CMK (cell line): Measurements from ENCODE around the gene KCNIP1.

Experiments used
- DNase-seq: peaks from one replicate; pipeline ENCODE4 v3.0.0-alpha.2; 2010; ENCODE audit warnings: low read depth

The KCNIP1 gene

DNA sequence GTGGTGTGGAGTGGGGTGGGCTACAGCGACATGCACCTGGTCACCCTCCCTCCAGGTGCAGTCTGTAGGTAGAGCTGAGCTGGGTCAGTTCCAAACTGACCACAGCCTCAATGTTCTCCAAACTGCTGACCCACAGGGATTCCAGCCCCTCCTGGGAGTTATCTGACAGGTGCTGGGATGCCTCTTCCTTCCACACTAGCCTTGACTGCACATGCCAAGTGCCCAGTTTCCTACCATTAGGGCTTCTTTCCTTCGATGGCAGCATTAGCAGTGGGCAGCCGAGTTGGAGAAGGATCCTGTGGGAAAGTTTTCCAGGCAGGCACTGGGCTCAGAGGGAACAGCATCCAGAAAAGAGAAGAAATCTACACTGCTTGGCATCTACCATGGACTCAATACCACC, 215.7 kb downstream of the KCNIP1 start:
- DNase-seq = no peak

DNA sequence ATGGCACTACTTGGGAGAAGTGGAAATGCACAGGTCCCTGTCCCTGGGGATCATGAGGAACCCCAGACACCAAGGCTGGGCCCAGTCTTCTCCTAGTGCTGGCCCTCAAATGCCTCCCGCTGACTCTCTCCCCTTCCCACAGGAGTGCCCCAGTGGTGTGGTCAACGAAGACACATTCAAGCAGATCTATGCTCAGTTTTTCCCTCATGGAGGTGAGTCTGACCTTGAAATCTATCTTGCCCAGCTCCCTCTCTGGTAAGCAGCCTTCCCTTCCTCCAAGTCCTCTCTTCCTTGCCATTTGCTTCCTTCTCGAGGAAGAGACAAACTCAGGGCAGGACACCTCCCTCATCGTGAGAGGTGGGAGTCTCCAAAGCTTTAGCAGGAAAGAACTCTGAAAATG, 216.4 kb downstream of the KCNIP1 start:
- no peak for DNase-seq

DNA sequence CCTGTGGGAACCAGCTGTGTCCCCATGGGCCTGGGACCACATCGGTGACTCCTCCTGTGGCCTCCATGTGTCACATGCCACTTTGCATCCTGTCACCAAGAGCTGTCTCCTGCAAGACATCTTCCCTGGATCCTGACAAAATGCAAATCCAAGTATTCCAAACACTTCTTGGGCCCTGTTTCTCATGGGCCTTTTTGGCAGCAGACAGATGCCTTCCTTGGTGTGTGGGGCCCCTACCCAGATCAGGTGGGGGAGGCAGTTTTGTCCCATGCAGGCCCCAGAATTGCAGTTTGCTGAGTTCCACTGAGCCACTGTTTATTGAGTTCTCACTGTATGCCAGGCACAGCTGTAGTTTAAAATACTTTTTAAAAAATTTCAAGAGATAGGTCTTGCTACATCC, 217.2 kb downstream of the KCNIP1 start:
- DNase-seq = no peak

DNA sequence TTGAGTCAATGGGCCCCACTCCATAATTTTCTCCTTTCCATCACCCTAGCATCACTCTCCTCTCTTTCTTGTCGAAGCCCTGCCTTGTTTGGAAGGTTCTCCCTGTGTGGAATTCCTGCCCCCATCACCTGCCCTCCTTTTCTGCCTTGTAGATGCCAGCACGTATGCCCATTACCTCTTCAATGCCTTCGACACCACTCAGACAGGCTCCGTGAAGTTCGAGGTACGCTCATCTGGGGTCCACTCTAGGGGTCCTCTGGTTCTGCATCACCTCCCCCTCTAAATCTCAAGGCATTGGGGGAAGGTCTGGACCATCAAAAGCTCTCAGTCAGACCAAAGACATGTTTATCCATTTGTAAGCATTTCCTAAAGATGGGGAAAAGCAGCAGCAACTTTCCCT, 217.9 kb downstream of the KCNIP1 start:
- DNase-seq = no peak

DNA sequence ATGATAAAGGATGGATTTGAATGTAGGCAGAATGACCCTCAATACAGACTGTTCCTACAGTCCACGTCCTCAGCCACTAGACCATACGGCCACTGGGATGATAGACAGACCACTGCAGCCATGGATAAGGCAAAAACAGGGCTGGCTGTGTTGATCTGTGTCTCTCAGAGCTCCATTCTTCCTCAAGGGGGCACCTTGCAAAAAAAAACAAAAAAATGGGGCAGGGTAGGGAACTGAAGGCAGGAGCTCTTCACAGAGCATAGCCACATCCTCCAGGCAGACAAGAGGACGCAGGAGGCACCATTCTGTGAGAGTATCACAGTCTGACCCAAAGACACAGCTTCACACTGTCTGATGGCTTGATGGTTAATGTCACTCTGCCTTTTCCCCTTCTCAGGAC, 218.5 kb downstream of the KCNIP1 start:
- DNase-seq = no peak

DNA sequence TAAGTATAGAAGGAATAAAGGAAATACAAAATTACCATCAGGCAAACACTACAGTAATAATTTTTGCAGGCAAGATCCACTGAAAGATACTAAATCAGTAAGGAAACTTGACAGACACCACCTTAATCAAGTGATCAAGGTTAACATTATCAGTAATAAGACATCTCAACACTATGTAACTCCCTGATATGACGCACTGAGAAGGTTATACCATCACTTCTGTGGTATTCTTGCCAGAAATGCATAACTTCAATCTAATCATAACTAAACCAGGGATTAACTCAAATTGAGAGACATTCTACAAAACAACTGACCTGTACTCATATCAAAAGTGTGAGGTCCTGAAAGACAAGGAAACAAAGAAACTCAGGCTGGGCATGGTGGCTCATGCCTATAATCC, 227.2 kb downstream of the KCNIP1 start:
- DNase-seq = no peak

DNA sequence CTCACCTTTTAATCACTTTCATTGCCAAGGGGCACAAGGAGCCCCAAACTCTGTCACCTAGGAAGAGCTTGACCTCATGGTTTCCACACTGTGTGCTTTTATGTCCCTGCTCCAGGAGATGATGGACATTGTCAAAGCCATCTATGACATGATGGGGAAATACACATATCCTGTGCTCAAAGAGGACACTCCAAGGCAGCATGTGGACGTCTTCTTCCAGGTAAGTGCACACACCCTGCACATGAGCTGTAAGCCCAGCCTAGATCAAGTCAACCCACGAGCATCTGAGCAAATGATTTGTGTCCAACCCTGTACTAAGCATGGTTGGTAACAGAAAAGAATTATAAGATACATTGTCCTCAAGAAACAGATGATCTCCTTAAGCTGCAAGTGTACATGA, 228.9 kb downstream of the KCNIP1 start:
- no peak for DNase-seq

DNA sequence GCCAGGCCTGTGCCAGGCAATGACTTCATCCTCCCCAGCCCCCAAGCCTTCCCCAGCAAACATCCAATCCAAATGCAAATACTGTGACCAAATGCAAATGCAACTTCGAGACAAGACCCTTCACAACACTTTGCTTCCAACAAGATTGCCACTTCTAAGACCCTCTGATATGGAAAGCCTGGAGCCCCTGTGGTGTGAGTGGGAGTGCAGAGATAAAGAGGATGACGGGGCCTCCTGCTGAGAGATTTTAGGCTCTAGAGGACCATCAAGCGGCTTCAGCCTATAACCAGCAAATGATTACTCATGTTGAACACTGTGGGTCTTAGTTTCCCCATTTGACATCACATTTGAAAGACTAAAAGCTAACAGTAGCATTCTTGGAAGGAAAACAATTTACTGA, 233.1 kb downstream of the KCNIP1 start:
- no peak for DNase-seq

DNA sequence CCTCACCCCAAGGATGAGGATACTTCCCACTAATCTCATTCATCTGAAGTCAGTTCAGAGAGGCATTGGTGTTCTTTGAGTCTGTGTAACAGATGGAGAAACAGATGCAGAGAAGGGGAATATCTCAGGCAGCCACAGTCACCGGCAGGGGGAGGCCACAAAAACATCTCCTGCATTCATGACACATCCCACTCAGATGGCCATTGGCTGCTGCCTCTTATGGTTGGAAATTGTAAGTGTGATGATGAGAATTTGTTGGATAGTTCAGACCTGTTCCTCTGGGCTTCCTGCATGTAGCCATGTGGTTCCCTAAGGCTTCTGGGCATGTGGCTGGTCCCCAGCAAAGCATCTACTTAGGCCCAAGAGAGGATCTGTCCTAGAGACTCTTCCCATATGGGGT, 233.8 kb downstream of the KCNIP1 start:
- no peak for DNase-seq

DNA sequence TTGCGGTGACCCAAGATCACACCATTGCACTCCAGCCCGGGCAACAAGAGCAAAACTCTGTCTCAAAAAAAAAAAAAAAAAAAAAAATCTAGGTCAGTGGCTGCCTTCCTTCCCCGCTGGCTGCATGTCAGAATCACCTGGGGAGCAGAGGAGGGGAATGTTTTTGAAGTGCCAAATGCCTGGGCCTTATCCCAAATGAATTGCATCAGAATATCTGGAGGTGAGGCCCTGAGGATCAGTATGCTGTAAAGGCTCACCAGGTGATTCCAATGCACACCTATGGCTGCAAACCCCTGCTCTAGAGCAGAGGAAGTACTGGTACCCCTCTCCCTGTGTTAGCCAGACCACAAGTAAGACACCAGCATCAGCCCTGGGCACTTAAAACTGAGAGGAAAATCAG, 235.0 kb downstream of the KCNIP1 start:
- DNase-seq = no peak

DNA sequence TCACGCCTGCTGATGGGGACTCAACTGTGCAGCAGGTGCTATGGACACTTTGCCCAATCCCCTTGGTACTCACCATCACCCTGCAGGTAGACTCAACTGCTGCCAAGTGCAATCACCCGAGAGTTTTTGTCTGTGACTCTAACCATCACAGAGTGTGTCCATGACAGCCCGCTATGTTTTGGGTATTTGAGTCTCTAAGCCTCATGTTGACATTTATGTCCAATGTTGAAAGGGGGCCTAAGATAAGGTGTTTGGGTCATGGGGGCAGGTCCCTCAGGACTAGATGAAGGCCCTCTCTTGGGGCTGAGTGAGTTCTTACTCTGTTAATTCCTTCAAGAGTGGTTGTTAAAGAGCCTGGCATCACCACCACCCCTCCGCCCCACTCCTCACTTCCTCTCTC, 235.6 kb downstream of the KCNIP1 start:
- DNase-seq = no peak

DNA sequence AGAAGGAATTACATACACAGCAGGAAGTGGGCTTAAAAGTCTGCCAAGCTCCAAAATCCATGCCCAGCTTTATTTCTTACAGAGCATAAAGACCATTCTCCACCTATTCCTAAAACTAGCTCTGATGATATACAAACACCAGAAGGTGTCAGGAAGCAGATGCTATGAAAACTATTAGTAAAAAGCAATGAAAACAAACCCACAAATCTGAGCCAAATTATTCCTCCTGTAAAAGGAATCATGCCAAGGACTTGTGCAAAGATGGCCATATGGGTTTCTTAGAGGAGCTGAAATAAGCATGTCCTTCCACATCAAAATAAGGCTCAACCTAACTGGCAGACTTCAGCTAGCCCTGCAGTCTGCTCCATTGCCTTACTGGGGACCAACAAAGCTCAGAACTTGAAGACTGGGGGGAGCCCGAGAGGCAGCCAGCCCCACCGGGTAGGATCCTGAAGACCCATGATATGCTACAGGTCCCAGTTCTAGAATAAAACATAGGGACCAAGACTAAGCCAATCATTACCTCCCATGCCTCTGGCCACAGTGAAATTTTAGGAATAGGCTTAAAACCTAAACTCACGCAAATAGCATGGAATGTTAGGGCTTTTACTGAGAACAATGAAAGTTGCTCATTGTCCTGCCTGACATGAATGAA, 236.9 kb downstream of the KCNIP1 start:
- no peak for DNase-seq

DNA sequence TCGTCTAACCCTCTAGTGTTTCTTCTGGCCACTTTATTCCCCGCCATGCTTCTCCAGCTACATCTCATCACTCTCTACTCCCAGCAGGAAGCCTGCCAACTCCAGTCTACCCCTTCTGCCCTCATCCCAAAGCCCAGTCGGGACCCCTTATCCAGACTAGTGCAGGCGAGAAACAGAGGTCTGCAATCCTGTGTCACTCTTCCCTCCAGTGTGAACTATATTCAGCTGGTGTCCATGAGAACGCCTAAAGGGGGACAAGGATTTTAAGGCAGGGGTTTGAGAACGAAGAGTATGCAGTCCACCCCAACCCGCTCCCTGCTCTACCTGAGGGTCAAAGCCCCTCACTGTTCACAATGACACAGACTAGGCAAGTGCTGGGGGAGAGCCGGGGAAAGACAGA, 238.0 kb downstream of the KCNIP1 start:
- no peak for DNase-seq

DNA sequence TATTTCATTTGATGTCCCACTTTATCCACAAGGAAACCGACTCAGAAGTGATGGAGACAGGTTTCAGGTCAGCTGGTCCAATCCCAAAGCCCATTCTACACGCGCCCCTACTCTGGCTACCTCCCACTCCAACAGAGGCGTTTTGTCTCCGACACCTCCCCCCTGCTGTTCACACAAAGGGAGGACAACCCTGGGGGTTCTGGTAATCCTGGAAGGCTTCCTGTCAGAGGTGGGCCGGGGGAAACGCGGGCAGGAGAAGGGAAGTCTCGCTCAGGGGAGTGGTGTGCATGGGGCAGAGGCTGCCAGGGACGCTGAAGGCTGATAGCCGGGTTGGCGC, 240.0 kb downstream of the KCNIP1 start:
- no peak for DNase-seq

DNA sequence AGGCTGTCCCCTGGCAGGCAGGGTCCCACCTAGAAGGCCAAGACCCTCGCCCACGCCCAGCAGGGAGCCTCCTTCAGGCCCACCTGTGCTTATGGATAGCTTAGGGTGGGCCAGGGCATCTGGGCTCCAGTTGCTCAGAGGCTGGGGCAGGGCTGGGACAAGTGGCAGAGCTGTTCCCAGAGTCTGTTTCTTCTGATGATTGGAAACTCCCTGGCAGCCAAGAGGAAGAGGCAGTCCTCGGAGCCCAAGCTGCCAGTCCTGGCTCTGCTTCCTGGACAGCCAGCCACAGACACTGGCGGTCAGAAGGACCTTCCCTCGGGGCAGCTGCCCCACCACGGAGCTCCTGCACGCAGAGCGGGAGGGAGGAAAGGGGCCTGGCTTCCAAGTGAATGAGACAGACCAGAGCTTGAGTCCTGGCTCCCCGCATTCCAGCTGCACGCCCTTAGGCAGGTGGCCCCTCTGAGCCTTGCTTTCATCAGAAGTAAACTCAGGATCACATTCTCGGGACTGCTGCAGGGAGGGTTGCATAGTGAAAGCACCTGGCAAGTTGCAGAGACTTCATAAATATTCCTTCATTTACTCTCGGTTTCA, 241.8 kb downstream of the KCNIP1 start:
- no peak for DNase-seq

DNA sequence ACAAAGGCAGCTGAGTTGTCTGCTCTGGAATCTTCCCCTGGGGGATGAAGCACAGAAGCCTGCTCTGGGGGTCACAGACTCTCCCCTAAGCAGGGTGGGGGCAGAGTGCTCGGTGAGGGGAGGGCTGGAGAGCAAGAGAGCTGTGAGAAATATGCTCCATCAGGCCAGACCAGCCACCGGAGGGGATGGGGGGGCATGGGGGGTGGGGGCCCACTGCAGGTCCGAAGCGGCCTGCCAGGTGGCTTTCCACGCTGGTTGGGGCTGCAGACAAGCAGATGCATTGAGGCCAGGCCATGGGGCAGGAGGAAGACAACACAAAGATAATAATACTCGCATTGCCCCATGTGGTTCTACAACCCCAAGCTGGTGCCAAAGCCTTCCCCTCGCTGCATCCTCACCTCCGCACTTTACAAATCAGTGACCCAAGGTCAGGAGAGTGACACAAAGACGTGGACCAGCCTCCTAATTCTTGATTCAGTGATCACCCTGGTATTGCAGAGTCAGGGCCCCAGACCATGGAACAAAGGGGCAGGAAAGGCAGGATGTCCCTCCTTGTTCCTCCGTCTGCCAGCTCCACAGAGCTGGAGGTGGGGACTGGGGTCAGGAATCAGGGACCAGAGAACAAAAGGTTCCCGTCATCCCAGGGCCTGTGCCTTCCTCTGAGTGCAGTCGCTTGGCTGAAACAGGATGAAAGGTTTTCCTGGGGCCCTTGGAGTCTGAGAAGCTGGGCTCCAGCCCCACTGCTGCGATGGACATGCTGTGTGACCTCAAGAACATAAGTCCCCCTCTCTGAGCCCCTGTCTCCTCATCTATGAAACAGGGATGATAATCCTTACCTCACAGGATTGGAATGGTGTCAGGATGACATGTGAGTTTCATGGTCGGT, 242.5 kb downstream of the KCNIP1 start:
- no peak for DNase-seq

DNA sequence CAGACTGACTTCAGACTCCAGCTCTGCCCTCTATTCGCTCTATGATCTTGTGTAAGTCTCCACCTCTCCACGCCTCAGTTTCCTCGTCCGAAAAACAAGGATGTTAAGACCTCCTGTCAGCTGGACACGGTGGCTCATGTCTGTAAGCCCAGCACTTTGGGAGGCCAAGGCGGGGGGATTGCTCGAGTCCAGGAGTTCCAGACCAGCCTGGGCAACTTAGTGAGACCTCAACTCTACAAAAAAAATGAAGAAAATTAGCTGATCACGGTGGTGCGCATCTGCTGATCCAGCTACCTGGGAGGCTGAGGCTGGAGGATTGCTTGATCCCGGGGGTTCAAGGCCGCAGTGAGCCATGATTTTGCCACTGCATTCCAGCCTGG, 243.1 kb downstream of the KCNIP1 start:
- DNase-seq = no peak

DNA sequence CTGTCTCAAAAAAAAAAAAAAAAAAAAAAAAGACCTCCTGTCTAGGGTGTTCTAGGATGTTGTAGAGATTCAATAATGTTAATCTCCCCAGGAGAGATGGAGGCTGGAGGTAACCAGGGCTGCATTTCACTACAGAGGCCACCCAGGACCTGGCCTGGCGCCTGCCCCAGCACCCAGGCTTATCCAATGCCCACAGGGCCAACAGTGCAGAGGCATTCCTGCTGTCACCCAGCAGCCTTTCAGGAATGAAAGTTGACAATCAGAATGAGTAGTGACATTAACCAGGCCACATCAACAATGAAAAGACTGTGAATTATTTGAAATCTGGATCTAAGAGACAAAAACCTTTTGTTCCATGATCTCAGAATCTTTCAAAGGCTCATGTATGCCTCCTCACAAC, 243.5 kb downstream of the KCNIP1 start:
- DNase-seq = no peak

DNA sequence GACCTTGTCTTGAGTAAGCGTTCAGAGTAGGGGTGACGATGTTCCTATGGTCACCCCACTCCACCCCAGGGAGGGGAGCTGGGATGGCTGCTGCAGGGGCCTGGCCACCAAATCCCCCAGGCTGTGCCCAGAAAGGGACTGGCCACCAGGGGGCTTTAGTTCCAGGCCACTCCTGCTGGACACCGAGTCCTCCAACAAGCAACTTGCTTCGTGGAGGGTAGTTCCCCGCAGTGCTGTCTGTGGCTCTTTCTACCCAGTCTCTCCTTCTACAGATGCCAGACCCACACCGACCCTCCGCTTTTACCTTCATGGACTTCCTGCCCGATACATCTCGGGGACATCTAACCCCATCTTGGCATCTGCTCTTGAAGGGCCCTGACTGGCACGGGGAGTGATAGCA, 244.0 kb downstream of the KCNIP1 start:
- no peak for DNase-seq

DNA sequence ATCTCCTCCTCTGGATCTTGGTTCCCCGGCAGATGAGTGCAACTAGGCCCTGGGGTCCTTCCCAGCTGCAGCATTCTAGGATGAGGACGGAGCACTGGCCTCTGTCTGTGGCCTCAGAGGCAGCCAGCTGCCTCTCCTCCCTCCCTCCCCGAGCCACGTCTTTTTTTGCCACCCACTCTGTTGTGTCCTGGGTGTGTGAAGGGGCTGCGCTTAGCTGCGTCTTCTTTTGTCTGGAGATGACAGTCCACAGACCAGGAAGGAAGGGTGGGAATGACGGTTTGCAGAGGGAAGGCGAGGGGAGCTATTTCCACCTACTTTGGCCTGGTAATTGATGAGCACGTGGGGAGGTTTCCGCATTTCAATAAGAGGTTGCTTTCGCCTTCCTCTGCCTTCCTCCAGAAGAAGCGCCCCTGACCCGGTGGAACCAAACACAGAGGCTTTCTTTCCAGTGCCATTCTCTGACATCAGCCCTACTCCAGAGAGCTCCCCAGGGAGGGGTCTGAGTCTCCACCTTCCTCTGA, 245.2 kb downstream of the KCNIP1 start:
- no peak for DNase-seq

DNA sequence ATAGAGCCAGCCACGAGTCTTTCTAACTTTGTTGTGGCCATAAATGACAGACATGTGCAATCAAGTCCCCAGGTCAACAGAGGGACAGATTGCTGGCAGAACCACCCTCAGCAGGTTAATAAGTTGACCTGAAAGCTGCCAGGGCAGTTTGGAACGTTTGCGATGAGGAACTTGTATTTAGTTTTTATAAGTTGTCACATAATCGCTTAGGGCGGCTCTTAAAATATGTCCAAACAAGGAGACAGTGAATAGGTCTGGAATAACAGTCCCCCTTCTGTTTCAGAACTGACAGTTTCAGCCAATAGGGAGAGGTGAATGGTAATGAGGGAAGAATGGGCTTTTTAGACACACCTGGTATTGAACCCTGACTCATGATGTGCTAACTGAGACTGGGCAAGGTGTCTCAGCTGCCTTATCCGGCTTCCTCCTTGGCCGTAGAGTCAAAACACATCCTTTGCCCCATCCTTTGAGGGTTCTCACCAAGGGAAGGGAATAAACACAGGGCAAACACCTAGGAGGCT, 246.2 kb downstream of the KCNIP1 start:
- no peak for DNase-seq

DNA sequence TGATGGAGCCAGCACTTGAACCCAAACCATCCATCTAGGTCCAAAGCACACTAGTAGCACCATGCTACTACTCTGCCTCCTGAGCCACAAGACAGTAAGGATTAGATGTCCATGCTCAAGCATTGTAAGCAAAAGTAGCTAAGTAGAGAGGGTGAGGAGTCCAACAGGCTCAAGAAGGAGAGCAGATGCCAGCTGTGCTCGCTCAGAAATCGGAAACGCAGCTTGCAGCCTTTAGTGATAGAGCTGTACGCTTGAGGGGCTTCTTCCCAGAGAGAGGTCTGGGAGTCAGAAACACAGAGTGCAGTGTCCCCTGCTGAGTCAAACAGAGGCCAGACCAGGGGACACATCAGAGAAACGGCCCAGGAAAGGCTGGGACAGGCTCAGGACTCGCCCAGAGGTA, 247.0 kb downstream of the KCNIP1 start:
- no peak for DNase-seq

DNA sequence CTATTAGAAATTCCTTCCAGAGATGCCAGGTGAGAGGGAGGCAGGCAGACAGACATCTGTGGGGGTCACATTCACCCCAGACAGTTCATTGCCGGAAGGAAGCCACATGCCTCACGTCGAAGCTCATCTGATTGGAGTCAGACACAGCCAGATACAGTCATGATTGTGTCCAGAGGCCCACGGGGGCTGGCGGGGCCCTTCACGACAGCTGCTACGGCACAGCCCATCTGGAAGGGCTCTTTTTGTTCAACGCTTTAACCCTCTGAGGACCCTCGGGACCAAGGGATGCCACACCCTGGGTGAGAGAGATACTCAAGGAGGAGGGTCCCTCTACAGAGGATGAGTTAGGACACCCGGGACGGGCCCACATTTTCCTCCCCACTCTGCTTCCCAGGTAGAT, 247.8 kb downstream of the KCNIP1 start:
- no peak for DNase-seq
